Smooth muscle cell (in vitro differentiated cells): ENCODE results near the gene ACIN1. TPM values are rescaled to one million over a fixed set of nuclear protein-coding genes. Genes with fewer than 3 reads are reported as not detected.

Experiments
- DNase-seq: peaks from one replicate; lab custom pipeline; 2025; ENCODE audit not compliant: unreplicated experiment; lab: John Stamatoyannopoulos, UW
- H2AFZ ChIP-seq: fragments of 200-600 bp; sonication (generic); 2 replicates; pipeline ENCODE4 v1.6.0; 2016; ENCODE audit warnings: antibody characterized with exemption, low read depth, mild to moderate bottlenecking
- H3F3A ChIP-seq: fragments of 200-600 bp; sonication (generic); 2 replicates; pipeline ENCODE4 v1.6.0; 2017; ENCODE audit warnings: antibody characterized with exemption, low read depth
- H3K27ac ChIP-seq: fragments of 200-600 bp; sonication (generic); 2 replicates; pipeline ENCODE4 v1.5.1; 2016; ENCODE audit warnings: low read depth, mild to moderate bottlenecking
- H3K27me3 ChIP-seq: fragments of 200-600 bp; sonication (generic); 2 replicates; pipeline ENCODE4 v1.6.1; 2016; ENCODE audit warnings: low read depth, mild to moderate bottlenecking
- H3K36me3 ChIP-seq: fragments of 200-600 bp; sonication (generic); 2 replicates; pipeline ENCODE4 v1.5.1; 2016; ENCODE audit warnings: low read depth
- H3K4me1 ChIP-seq: fragments of 200-600 bp; sonication (generic); 2 replicates; pipeline ENCODE4 v1.5.1; 2016; ENCODE audit warnings: low read depth
- H3K4me2 ChIP-seq: fragments of 200-600 bp; sonication (generic); 2 replicates; pipeline ENCODE4 v1.6.0; 2016; ENCODE audit warnings: mild to moderate bottlenecking
- H3K4me3 ChIP-seq: fragments of 200-600 bp; sonication (generic); 2 replicates; pipeline ENCODE4 v1.5.1; 2016; ENCODE audit warnings: mild to moderate bottlenecking
- H3K79me2 ChIP-seq: fragments of 200-600 bp; sonication (generic); 2 replicates; pipeline ENCODE4 v1.6.0; 2016; ENCODE audit warnings: low read depth, mild to moderate bottlenecking
- H3K9ac ChIP-seq: fragments of 200-600 bp; sonication (generic); 2 replicates; pipeline ENCODE4 v1.6.0; 2016; ENCODE audit warnings: low read depth
- H3K9me3 ChIP-seq: fragments of 200-600 bp; sonication (generic); replicated peaks from 2 replicates; pipeline ENCODE4 v1.5.1; 2016; ENCODE audit warnings: low read depth
- H4K20me1 ChIP-seq: fragments of 200-600 bp; sonication (generic); 2 replicates; pipeline ENCODE4 v1.6.0; 2016; ENCODE audit warnings: low read depth
- CTCF ChIP-seq: fragments of 200-600 bp; sonication (generic); IDR thresholded peaks from 2 replicates; pipeline ENCODE4 v1.5.1; 2017; ENCODE audit warnings: borderline replicate concordance, mild to moderate bottlenecking, antibody characterized with exemption; ENCODE audit not compliant: insufficient read depth, poor library complexity, severe bottlenecking
- whole genome bisulfite sequencing: methylation state at CpG from one replicate; pipeline ENCODE4 v1.1.7; 2016; ENCODE audit warnings: low lambda C conversion rate; 5-methylcytosine and 5-hydroxymethylcytosine counted together
- polyA plus RNA-seq: library from polyadenylated mRNA; unstranded; fragments of >200 nt; fragmentation: Nextera tagmentation; extraction: Ambion mirVana; gene quantifications from 2 replicates; pipeline ENCODE4 v1.2.1, GENCODE V29; 2016
- total RNA-seq: library from RNA; depleted of rRNA; stranded (reverse); fragments of >200 nt; gene quantifications from 2 replicates; pipeline ENCODE4 v1.2.3, GENCODE V29; 2014

ACIN1 gene
- total and polyA plus RNA-seq, 2 experiments from 2014 or later, result 33.7 to 64.5 TPM

GRCh38 chr14:23093526-23093925 is 1.4 kb downstream of the ACIN1 start:
- no peak for TF ChIP-seq CTCF
- H3F3A ChIP-seq, result peaks cover under 1% of the 10 kb centered on the region
- no peaks in the 10 kb centered on the region for H3K9me3 ChIP-seq
- no peak overlapping the region for H2AFZ ChIP-seq
- peaks cover 76% of the 10 kb centered on the region for H3K79me2 ChIP-seq
- H3K9ac ChIP-seq, result peak overlapping the region; percentile 98
- H3K36me3 ChIP-seq, result peaks cover 20% of the 10 kb centered on the region
- peaks cover 14% of the 10 kb centered on the region for H3K4me1 ChIP-seq
- peak overlapping the region; percentile 90 for H3K4me2 ChIP-seq
- H3K27ac ChIP-seq, result peak overlapping the region; percentile 15
- H3K27me3 ChIP-seq, result no peaks in the 10 kb centered on the region
- H4K20me1 ChIP-seq, result peaks cover 74% of the 10 kb centered on the region
- no peak for DNase-seq
- WGBS, result 93% methylated on average over 2 of the region's 2 CpGs
- H3K4me3 ChIP-seq, result peak overlapping the region; percentile 82

GRCh38 chr14:23093104-23093503 is 1.8 kb downstream of the ACIN1 start:
- WGBS, result 95% methylated on average over 2 of the region's 2 CpGs
- peaks cover 20% of the 10 kb centered on the region for H3K36me3 ChIP-seq
- H3K9ac ChIP-seq, result no peak overlapping the region

DNA sequence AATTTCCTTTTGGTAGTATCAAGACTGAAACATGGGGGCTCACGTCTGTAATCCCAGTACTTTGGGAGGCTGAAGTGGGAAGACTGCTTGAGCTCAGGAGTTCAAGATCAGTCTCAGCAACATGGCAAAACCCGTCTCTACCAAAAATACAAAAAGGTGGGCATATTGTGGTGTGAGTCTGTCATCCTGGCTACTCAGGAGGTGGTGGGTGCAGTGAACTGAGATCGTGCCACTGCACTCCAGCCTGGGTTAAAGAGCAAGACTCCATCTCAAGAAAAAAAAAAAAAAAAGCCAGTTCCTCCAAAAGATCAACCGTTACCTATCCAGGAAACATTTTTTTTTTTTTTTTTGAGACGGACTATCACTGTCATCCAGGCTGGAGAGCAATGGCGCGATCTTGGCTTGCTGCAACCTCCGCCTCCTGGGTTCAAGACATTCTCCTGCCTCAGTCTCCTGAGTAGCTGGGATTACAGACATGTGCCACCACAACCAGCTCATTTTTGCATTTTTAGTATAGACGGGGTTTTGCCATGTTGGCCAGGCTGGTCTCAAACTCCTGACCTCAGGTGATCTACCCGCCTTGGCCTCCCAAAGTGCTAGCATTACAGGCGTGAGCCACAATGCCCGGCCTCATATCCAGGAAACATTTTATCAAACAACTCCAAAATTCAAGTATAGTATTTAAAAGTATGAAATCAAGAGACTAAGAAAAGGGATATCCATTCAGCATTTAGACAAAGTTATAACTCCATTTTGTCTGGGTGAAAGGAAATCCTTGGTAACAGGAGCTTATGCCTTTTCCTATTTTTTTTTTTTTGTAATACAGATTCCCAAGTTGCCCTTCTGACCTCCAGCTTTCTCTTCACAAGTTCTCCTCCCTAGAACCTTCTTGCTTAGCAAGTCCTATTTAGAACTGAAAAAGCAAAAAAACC is 3.4 kb downstream of the ACIN1 start:
- Histone ChIP-seq H3K9ac (no peak overlapping the region), H3K79me2 (peaks cover 68% of the 10 kb centered on the region), H3K4me2 (no peak overlapping the region), H3K36me3 (peaks cover 22% of the 10 kb centered on the region), H3K4me3 (no peak overlapping the region), H3K9me3 (no peaks in the 10 kb centered on the region), H3K27ac (no peak overlapping the region), H2AFZ (no peak overlapping the region), H3K4me1 (peaks cover 14% of the 10 kb centered on the region), H4K20me1 (peaks cover 70% of the 10 kb centered on the region), H3F3A (peaks cover 9% of the 10 kb centered on the region), H3K27me3 (no peaks in the 10 kb centered on the region)
- no peak for TF ChIP-seq CTCF
- 87% methylated on average over 12 of the region's 12 CpGs for WGBS
- DNase-seq, result no peak

More at GRCh38 chr14:23093104-23093503, 1.8 kb downstream of the ACIN1 start:
- Histone ChIP-seq H3K4me3 (peak overlapping the region; percentile 82), H4K20me1 (peaks cover 73% of the 10 kb centered on the region), H2AFZ (no peak overlapping the region), H3K4me2 (peak overlapping the region; percentile 90), H3F3A (peaks cover 4% of the 10 kb centered on the region), H3K9me3 (no peaks in the 10 kb centered on the region), H3K27me3 (no peaks in the 10 kb centered on the region), H3K4me1 (peaks cover 14% of the 10 kb centered on the region), H3K27ac (peak overlapping the region; percentile 15), H3K79me2 (peaks cover 76% of the 10 kb centered on the region)
- no peak for DNase-seq
- TF ChIP-seq CTCF, result no peak
